Activated CD8-positive, alpha-beta memory T cell treated with anti-CD3 and anti-CD28 coated beads for 4 hours (primary cell): ENCODE measurements around the gene DIP2A.
"Not testable (repeated sequence)": the region's sequence is repeated elsewhere in the genome, so short reads cannot be mapped to it uniquely, and the experiment has no call there.

Source experiments
- DNase-seq, 2 donors: peaks; one replicate each; pipeline ENCODE4 v3.0.0-alpha.2; 2020; ENCODE audit warnings: low read depth in 2 of 2

The DIP2A gene

DNA sequence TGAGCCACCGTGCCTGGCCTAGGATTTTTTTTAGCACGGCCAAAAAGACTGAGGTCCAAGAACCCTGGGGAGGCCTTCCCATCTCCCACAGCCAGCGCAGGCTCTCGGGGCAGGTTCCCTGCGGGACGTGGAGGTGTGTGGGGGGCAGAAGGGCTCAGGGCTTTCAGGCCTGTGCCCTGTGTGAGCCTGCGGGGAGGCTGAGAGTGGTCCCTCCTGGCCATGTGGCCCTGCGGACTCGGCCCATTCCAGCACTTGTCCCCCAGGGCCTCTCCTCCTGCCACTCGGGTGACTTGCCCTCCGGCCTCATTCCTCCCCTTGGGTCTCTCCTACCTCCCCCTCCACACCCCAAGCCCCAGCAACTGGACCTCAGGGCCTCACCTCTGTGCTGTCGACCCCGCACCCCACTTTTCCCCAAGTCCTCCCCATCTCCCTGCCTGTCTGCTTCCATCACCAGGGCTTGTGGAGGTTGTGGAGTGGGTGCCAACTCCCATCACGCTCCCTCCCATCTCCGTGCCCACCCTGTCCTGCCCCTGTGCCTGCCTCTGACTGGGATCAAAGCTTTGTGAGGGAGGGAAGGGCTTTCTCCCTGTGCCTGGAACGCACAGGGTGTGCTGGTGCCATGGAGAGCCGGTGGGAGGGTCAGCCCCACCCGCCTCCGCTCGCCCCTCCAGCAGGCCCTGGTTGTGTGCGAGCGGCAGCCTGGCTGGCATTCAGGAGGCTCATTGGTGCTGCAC is 32.2 kb upstream of the DIP2A start:
- no peak for DNase-seq

DNA sequence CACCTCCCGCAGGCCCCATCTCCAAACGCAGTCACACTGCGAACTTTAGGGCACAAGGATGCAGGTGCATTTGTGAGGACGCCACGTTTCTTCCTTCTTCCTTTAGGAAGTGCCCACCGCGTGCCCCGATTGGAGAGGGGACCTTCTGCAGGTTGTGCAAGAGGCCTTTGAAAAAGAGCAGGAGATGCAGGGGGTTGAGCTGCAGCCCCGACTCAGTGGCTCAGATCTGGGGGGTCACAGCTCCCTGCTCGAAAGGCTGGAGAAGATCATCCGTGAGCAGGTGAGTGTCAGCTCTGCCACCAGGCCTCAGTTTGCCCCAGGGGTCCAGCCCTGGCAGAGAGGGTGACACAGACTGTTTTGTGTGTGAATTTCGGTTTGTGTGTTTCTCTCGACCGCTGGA is 31.2 kb upstream of the DIP2A start:
- DNase-seq, result no peak

DNA sequence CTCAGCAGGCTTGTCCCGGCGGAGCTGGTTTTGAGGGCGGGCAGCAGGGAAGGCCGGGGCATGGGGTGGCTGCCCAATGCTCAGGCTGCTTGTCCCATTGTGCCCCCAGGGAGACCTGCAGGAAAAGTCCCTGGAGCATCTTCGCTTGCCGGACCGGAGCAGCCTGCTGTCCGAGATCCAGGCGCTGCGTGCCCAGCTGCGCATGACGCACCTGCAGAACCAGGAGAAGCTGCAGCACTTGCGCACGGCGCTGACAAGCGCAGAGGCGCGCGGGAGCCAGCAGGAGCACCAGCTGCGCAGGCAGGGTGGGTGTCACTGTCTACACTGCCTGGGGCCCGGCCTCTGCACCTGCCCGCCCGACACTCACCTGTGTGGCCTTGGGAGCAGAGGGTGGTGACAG is 30.4 kb upstream of the DIP2A start:
- no peak for DNase-seq

DNA sequence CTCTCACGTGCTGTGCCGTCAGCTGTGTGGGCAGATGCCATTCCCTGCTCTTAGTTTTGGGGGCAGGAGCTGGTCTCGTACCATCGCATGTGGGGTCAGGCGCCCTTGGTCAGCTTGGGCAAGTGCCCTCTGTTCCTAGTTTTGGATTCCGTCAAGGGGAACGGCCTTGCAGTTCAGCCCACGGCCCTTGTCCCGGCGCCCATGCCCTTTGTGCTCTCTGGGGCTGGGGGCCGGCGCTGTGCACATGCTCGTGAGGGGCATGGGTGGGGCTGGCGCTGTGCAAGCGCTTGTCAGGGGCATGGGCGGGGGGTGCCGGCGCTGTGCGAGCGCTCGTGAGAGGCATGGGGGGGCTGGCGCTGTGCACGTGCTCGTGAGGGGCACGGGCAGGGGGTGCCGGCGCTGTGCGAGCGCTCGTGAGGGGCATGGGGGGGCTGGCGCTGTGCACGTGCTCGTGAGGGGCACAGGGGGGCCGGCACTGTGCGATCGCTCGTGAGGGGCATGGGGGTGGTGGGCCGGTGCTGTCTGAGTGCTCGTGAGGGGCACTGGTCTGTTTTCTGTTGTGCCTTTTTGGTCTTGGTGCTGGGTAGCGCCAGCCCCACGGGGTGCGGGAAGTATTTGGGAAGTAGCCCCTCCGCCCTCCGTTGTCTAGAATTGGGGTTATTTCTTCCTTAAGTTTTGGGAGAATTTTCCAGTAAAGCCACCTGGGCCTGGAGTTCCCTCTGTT is 29.5 kb upstream of the DIP2A start:
- DNase-seq, result no peak

DNA sequence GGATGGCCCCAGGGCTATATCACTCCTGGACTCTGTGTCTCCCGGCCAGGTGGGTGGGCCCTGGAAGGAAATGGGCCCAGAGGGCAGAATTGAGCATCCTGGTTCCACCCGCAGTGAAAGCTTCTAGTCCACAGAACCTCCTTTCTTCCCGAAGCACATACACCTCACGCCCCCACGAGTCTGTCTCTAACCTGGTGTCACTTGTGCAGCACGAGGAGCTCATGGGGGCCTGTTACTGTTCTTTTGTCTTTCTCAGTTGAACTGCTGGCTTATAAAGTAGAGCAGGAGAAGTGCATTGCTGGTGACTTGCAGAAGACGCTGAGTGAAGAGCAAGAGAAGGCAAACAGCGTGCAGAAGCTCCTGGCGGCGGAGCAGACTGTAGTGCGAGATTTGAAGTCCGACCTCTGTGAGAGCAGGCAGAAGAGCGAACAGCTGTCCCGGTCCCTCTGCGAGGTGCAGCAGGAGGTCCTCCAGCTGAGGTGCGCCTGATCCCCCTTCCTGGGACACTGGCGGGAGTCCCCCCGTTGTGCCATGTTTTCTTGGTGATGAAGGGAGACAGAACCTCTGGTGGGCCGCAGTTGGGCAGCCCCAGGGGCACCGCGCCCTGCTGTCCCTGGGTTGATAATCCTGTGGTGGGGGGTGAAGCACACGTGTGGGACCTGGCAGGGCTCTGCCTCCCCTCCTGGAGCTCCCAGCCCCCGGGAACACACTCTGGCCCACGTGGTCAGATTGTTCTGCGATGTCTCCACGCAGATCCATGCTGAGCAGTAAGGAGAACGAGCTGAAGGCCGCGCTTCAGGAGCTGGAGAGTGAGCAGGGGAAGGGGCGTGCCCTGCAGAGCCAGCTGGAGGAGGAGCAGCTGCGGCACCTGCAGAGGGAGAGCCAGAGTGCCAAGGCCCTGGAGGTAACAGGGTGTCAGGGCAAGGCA is 28.7 kb upstream of the DIP2A start:
- DNase-seq, result no peak

DNA sequence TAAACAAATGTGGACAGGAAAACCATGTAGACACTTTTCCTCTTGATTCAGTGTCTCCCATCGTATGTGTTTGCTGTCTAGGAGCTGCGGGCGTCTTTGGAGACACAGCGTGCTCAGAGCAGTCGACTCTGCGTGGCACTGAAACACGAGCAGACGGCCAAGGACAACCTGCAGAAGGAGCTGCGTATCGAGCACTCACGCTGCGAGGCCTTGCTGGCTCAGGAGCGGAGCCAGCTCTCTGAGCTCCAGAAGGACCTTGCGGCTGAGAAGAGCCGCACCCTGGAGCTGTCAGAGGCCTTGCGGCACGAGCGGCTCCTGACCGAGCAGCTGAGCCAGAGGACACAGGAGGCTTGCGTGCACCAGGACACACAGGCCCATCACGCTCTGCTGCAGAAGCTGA is 27.2 kb upstream of the DIP2A start:
- no peak for DNase-seq

DNA sequence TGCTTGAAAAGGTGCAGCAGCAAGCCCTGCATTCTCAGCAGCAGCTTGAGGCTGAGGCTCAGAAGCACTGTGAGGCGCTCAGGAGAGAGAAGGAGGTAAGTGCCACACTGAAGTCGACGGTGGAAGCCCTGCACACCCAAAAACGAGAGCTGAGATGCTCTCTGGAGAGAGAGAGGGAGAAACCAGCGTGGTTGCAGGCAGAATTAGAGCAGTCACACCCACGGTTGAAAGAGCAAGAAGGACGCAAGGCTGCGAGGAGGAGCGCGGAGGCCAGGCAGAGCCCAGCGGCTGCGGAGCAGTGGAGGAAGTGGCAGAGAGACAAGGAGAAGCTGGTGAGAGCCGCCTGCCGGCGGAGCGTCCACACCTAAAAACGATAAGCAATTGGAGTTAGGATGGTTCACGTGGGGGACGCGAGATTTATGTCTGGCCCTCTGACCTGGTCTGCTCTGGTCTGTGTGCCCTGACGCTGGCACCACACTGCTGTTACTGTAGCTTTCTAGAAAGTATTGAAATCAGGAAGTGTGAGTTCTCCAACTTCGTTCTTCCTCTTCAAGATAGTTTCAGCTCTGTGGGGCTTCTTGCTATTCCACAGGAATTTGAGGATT is 26.7 kb upstream of the DIP2A start:
- DNase-seq, result no peak

DNA sequence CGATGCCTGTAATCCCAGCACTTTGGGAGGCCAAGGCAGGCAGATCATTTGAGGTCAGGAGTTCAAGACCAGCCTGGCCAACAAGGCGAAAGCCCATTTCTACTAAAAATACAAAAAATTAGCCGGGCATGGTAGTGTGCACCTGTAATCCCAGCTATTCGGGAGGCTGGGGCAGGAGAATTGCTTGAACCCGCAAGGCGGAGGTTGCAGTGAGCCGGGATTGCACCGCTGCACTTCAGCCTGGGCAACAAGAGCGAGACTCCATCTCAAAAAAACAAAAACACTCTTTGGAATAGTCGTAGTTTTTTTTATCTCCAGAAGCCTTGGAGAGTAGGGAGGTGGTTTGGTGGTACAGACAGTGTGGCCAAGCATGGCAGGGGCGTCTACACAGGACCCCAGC is 25.6 kb upstream of the DIP2A start:
- DNase-seq, result not testable (repeated sequence)

DNA sequence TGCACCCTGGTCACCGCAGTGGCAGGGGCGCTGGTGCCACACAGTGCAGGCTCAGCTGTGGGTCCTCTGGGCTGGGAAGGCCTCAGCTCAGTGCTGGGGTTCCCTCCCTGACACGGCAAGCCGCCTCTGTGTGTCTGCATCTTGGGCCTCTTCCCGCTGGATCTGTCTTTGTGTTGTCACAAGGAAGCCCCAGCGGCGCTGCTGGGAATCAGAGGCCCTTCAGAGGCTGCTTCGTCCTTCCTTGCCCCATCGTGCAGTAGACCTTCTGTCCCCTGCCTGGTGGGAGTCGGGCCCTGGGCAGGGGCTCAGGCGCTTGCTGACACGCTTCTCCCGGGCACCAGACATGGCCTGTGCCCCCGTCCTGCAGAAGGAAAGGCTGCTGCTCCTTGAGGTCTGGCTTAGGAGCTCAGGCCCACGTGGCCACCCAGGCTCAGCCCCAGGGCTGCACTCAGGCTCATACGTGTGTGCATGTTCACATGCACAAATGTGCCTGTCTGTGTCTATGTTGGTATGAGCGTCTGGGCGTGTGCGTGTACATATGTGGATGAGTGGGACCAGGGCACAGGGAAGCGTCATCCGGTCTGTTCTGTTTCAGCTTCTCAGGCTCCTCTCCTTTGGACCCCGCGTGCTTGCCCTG is 24.3 kb upstream of the DIP2A start:
- DNase-seq, result no peak

DNA sequence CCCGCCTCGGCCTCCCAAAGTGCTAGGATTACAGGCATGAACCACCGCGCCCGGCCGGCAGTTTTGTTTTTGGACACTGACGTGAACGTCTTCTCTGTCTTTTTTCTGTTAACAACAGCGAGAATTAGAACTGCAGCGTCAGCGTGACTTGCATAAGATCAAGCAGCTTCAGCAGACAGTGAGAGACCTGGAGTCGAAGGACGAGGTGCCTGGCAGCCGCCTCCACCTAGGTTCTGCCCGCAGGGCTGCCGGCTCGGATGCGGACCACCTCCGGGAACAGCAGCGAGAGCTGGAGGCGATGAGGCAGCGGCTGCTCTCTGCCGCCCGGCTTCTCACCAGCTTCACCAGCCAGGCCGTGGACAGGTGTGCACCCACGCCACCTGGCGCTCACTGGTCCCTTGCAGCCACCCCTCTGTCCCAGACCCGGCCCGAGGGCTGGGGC is 22.9 kb upstream of the DIP2A start:
- no peak for DNase-seq

DNA sequence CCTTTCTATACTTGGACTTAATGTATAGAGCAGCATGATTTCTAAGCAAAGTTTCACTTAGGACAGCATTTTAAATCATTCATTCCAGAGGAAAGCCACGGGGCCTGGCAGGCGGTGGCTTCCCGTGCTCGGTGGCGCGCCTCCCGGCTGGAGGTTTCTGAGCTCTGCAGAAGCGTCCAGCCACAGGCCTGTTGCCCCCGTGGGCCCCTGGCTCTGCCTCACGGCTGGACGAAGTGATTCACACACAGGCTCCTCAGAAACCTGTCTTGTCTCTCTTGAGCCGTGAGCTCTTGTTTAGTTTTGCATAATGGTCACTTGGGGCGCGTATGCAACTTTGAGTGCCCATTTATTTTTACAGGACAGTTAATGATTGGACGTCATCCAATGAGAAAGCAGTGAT is 22.1 kb upstream of the DIP2A start:
- DNase-seq, result no peak

DNA sequence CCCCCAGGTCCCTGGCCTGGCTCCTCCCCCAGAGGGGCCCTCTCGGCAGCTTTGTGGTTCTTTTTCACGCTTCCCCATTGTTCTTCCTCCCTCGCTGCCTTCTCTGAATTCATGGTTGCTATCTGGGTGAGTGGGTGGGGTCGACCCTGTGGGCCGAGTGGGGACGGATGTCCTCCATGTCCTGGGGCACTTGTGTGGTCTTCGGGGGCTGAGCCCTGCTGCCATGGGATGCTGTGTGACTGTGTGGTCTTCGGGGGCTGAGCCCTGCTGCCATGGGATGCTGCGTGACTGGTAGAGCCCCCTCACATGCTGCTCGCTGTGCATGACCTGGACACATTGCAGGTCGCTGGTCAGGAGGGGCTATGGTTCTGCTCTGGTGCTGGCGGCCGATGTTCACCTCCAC is 21.6 kb upstream of the DIP2A start:
- DNase-seq, result no peak

DNA sequence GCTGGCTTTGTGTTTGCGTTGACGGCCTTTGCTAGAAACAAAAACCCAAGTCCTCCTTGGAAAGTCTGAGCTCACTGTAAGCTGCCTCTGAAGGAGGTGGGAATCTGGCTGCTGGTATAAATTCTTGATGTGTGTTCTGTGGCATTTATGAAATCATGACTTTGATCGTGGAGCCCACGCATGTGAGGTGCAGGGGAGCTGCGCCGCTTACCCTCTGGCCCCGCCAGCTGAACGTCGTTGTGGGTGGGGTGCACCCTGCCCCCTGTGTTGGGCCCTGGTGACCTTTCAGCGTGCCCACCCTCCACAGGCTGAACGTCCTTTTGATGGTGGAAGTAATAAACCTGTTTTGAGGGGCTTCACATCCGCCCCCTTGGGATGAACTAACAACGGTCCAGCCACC is 21.2 kb upstream of the DIP2A start:
- DNase-seq, result no peak

DNA sequence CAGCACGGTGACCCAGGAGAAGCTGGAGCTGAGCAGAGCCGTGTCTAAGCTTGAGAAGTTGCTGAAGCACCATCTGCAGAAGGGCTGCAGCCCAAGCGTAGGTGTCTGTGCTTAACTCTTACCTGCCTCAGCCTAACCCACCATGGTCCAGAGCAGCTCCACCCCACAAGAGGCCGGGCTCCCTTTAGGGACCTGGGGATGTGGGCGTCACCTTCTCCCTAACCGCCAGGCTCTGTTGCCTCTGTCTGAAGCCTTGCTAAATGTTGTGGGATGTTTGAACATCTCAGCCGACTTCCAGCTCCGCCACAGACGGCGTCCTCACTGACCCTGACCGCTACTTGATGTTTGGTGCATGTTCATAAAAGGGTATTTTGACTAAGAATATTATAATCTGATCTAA is 20.4 kb upstream of the DIP2A start:
- DNase-seq, result no peak

DNA sequence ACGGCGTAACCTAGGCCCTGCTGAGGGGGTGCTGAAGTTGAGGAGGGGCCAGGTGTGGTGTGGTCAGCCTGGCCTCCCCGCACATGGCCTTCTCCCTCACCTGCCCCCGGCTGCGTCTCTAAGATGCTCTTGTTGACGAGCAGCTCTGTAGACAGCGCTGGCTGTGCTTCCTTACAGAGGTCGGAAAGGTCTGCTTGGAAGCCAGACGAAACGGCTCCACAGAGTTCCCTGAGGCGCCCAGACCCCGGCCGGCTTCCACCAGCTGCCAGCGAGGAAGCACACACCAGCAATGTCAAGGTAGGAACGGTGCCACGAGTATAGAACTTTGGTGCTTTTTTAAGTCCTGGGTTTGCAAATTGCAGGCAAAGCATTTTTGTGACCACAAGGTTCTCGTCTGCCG is 18.8 kb upstream of the DIP2A start:
- DNase-seq, result no peak

DNA sequence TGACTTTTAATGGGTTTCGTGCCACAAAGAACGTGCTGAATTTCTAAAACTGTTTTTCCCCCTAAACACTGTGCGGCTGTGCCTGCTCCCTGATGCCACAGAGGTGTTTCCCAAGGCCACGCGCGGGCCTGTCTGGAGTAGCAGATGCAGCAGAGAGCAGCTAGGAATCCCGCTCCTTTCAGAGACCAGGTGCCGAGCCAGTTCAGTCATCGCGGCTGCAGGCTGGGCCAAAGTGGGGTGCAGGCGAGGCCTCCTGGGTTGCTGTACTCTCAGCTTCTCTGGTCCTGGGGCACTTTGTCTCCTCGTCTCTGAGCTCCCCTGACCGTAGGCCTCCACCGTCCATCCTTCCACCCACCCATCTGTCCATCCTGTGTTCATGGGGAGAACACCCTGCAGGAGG is 17.4 kb upstream of the DIP2A start:
- no peak for DNase-seq

DNA sequence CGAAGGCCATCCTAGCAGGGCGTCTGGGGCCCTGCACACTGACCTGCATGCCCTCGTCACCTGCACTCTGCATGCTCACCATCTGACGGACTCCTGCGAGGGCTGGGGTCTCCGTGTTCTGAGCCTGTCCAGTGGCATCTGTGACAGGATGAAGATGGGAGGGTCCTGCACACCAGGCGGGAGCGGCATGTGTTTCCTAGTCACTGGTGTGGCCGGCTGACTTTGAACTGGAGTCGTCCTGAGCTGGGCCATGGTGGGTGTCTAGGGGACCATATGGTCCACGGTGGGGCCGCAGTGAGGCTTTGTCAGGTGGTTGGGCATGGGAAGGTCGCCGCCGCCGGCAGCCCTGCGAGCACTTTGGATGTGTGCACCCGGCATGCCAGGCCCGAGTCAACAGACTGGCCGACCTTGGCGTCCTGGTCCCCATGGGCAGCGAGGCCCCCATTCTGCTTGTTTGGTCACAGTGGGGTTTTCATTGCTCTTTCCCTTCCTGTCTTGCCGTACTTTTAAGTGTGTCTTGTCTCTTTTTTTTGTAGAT is 16.7 kb upstream of the DIP2A start:
- DNase-seq, result no peak

DNA sequence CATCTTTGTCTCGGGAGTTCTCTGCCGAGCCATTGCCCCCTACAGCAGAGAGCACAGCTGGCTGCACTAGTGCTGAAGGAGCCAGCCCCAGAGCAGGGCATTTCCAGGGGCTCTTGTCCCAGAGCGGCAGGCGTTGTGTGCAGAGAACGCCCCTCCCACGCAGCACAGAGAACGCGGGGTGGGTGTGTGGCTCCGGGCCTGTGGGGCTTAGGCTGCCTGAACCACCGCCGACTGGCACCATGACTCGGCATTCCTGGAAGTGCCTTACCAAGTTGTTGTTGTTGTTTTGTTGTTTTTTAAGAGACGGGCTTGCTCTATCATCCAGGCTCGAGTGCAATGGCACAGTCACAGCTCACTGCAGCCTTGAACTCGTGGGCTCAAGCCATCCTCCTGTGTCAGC is 15.8 kb upstream of the DIP2A start:
- no peak for DNase-seq

DNA sequence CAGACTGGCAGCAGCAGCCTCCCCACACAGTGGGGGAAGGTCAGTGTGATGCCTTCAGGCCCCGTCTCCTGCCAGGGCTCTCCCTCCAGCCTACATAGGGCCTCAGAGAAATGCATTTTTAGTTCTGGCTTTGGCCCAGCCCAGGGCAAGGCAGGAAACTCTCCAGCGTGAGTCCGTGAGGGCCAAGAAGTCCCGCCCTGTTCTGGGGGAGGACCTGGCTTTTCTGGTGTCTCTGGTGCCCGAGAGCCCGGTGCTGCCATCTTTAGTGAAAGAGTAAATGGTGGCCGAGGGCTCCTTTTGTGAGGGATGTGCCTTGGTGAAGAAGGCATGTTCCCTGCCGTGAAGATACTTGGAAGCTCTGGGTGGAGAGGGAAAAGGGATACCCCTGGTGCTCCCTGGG is 14.8 kb upstream of the DIP2A start:
- no peak for DNase-seq

DNA sequence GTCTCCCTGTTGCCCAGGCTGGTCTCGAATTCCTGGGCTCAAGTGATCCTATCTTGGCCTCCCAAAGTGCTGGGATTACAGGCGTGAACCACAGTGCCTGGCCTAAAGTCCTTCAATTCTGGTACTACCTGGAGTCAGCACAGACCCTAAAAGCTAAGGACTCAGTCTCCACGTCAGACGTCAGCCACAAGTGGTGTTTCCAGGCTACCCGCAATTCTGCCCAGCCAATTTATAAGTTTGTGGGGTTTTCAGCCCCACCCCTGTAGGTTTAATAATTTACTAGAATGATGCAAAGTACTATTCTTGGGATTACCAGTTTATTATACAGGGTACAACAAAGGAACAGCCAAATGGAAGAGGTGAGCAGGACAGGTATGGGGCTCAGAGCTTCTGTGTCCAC is 10.6 kb upstream of the DIP2A start:
- no peak for DNase-seq

DNA sequence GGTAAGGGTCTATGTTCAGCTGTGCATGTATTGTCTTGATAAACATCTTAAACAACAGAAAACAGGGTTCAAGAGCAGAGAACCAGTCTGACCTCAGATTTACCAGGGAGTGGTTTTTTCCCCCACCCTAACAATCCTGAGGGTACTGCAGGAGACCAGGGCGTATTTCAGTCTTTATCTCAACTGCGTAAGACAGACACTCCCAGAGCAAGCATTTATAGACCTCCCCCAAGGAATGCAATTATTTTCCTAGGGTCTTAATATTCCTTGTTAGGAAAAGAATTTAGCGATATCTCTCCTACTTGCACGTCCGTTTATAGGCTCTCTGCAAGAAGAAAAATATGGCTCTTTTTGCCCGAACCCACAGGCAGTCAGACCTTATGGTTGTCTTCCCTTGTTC is 9.8 kb upstream of the DIP2A start:
- not testable (repeated sequence) for DNase-seq
